Hepatocyte (in vitro differentiated cells): Measurements from ENCODE around the gene FBXO21. TPM values are rescaled to one million over a fixed set of nuclear protein-coding genes. Genes with fewer than 3 reads are reported as not detected.

Experiments
- DNase-seq: peaks from one replicate; pipeline ENCODE4 v3.0.0-alpha.2; 2016; ENCODE audit warnings: low spot score
- H2AFZ ChIP-seq: fragments of 200-600 bp; sonication (generic); 2 replicates; pipeline ENCODE4 v1.6.0; 2016; ENCODE audit warnings: antibody characterized with exemption, mild to moderate bottlenecking
- H3K27ac ChIP-seq: fragments of 200-600 bp; sonication (generic); 2 replicates; pipeline ENCODE4 v1.5.1; 2016; ENCODE audit warnings: mild to moderate bottlenecking
- H3K27me3 ChIP-seq: fragments of 200-600 bp; sonication (generic); 2 replicates; pipeline ENCODE4 v1.6.1; 2016
- H3K36me3 ChIP-seq: fragments of 200-600 bp; sonication (generic); replicated peaks from 2 replicates; pipeline ENCODE4 v1.5.1; 2016; ENCODE audit warnings: low read depth; ENCODE audit not compliant: insufficient read depth
- H3K4me1 ChIP-seq: fragments of 200-600 bp; sonication (generic); 2 replicates; pipeline ENCODE4 v1.5.1; 2016; ENCODE audit warnings: mild to moderate bottlenecking, moderate library complexity; ENCODE audit not compliant: insufficient read depth
- H3K4me2 ChIP-seq: fragments of 200-600 bp; sonication (generic); 2 replicates; pipeline ENCODE4 v1.6.0; 2016
- H3K4me3 ChIP-seq: fragments of 200-600 bp; sonication (generic); 2 replicates; pipeline ENCODE4 v1.5.1; 2016; ENCODE audit warnings: mild to moderate bottlenecking
- H3K79me2 ChIP-seq: fragments of 200-600 bp; sonication (generic); 2 replicates; pipeline ENCODE4 v1.6.0; 2017; ENCODE audit warnings: mild to moderate bottlenecking
- H3K9me2 ChIP-seq: fragments of 200-600 bp; sonication (generic); replicated peaks from 2 replicates; pipeline ENCODE4 v1.6.0; 2017; ENCODE audit warnings: mild to moderate bottlenecking; ENCODE audit not compliant: insufficient read depth
- H3K9me3 ChIP-seq: fragments of 200-600 bp; sonication (generic); 2 replicates; pipeline ENCODE4 v1.5.1; 2016; ENCODE audit warnings: low read depth, mild to moderate bottlenecking
- H4K20me1 ChIP-seq: fragments of 200-600 bp; sonication (generic); 2 replicates; pipeline ENCODE4 v1.6.0; 2016; ENCODE audit warnings: mild to moderate bottlenecking; ENCODE audit not compliant: insufficient read depth, poor library complexity, severe bottlenecking
- CTCF ChIP-seq: fragments of 200-600 bp; sonication (generic); IDR thresholded peaks from 2 replicates; pipeline ENCODE4 v1.5.1; 2016; ENCODE audit warnings: antibody characterized with exemption, mild to moderate bottlenecking; ENCODE audit not compliant: poor library complexity
- EZH2 ChIP-seq: fragments of 200-600 bp; sonication (generic); IDR thresholded peaks from 2 replicates; pipeline ENCODE4 v1.6.1; 2016; ENCODE audit warnings: antibody characterized with exemption, mild to moderate bottlenecking, borderline replicate concordance
- EZH2phosphoT487 ChIP-seq: fragments of 200-600 bp; sonication (generic); IDR thresholded peaks from one replicate; pipeline ENCODE4 v1.6.1; 2018; ENCODE audit warnings: antibody characterized with exemption, mild to moderate bottlenecking, low read depth, moderate library complexity; ENCODE audit not compliant: unreplicated experiment, severe bottlenecking
- WGBS: methylation state at CpG from one replicate; pipeline ENCODE4 v1.1.6; 2016; ENCODE audit warnings: low lambda C conversion rate; ENCODE audit errors: missing lambda C conversion rate; 5-methylcytosine and 5-hydroxymethylcytosine counted together
- polyA plus RNA-seq: library from polyadenylated mRNA; unstranded; fragments of >200 nt; fragmentation: Nextera tagmentation; extraction: Ambion mirVana; gene quantifications from 2 replicates; pipeline ENCODE4 v1.2.1, GENCODE V29; 2016
- total RNA-seq: library from RNA; depleted of rRNA; stranded (reverse); fragments of >200 nt; gene quantifications from 2 replicates; pipeline ENCODE4 v1.2.3, GENCODE V29; 2014

FBXO21 gene
- total and polyA plus RNA-seq, 2 experiments from 2014 or later, result 41.9 to 68.0 TPM

DNA sequence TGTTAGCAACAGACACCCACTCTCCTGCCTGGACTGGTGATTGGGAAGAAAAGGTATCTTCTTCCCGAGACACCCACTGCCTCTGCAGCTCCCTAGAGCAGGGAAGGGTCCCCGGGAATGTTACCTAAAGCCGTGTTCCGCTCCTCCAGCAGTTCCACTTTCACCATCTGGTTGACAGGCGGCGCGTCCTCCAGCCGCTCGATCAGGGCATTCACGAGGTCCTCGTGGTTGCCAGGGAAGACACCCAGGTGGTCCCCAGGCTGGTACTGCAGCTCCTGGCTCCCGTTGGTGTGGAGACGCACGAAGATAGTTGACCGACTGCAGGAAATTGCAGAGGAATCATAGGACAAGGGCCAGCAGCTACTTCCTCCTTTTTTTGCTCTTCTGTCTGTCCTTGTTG lies 44.2 kb upstream of the FBXO21 start:
- TF ChIP-seq CTCF (no peak), EZH2 (no peak), EZH2phosphoT487 (no peak)
- no peak overlapping the region for H3K4me2 ChIP-seq
- H4K20me1 ChIP-seq, result no peaks in the 10 kb centered on the region
- 94% methylated on average over 15 of the region's 15 CpGs for WGBS
- no peak for DNase-seq
- H3K4me1 ChIP-seq, result no peaks in the 10 kb centered on the region
- H3K79me2 ChIP-seq, result no peaks in the 10 kb centered on the region
- H3K27me3 ChIP-seq, result peaks cover 3% of the 10 kb centered on the region
- H3K4me3 ChIP-seq, result no peak overlapping the region
- no peaks in the 10 kb centered on the region for H3K36me3 ChIP-seq
- H3K9me3 ChIP-seq, result no peaks in the 10 kb centered on the region
- no peaks in the 10 kb centered on the region for H3K9me2 ChIP-seq
- no peak overlapping the region for H2AFZ ChIP-seq
- no peak overlapping the region for H3K27ac ChIP-seq

DNA sequence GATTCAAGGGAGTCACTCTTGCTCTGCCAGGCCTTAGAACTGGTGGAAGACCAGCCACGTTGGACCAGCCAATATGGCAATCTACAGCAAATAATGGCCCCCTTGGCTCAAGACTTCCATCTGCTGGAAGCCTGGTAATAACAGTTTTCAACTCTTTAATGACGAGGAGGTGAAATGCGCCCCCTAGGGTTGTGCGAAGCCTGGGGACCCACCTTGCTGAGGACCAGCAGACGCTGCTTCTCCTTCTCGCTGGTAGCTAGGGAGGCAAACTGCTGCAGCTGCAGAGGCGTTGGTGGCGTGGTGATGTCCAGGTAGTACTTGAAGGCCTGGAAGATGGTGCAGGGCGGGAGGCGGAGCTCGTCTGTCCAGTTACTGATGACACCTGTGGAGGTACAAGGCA lies 41.5 kb upstream of the FBXO21 start:
- Histone ChIP-seq H2AFZ (no peak overlapping the region), H3K9me2 (no peaks in the 10 kb centered on the region), H3K27ac (no peak overlapping the region), H3K9me3 (no peaks in the 10 kb centered on the region), H3K79me2 (no peaks in the 10 kb centered on the region), H3K36me3 (no peaks in the 10 kb centered on the region), H4K20me1 (no peaks in the 10 kb centered on the region), H3K4me3 (no peak overlapping the region), H3K27me3 (no peaks in the 10 kb centered on the region), H3K4me1 (no peaks in the 10 kb centered on the region), H3K4me2 (no peak overlapping the region)
- no peak for DNase-seq
- TF ChIP-seq EZH2, result no peak
- TF ChIP-seq EZH2phosphoT487, result no peak
- TF ChIP-seq CTCF, result no peak
- 92% methylated on average over 11 of the region's 11 CpGs for WGBS

GRCh38 chr12:117228239-117228638 lies 38.0 kb upstream of the FBXO21 start:
- no peaks in the 10 kb centered on the region for H4K20me1 ChIP-seq
- H3K9me2 ChIP-seq, result no peaks in the 10 kb centered on the region
- H3K4me2 ChIP-seq, result no peak overlapping the region
- no peak overlapping the region for H3K4me3 ChIP-seq
- WGBS, result 56% methylated on average over 2 of the region's 2 CpGs
- H3K27ac ChIP-seq, result no peak overlapping the region
- H3K36me3 ChIP-seq, result no peaks in the 10 kb centered on the region
- no peak for TF ChIP-seq EZH2
- DNase-seq, result peak; percentile 19
- no peaks in the 10 kb centered on the region for H3K27me3 ChIP-seq
- H3K79me2 ChIP-seq, result no peaks in the 10 kb centered on the region
- no peaks in the 10 kb centered on the region for H3K4me1 ChIP-seq
- no peaks in the 10 kb centered on the region for H3K9me3 ChIP-seq
- no peak overlapping the region for H2AFZ ChIP-seq

DNA sequence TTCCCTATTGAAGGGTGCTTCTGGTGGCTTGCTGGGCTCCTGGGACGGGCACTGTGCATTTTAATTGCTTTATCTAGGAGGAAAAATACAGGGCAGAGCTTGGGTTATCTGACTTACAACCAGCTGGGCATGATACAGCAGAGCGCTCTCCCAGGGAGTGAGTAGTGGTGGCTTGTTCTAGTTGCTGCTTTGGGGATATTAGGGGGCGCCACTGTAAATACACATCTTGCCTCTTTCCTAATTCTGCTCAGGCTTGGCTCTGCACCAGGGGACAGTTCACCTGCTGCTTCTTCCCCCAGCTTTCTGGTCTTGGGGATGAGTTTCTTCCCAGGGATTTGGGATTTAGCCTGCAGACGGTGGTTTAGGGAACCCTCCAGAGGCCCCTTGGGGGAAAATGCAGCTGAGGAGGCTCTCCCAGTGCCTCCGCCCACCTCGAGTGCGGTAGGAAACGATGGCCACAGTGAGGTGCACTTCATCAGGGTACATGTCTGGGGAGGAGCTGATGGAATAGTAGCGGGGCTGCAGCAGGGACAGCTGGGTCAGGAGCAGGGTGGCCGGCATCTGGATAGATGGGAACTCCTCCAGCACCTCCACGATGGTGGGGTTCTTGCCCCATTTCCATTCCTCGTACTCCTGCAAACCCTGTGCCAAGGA lies 36.9 kb upstream of the FBXO21 start:
- TF ChIP-seq CTCF (no peak), EZH2 (no peak), EZH2phosphoT487 (no peak)
- H3K27me3 ChIP-seq, result no peaks in the 10 kb centered on the region
- 66% methylated on average over 12 of the region's 12 CpGs for WGBS

More for the DNA sequence above, 36.9 kb upstream of the FBXO21 start:
- Histone ChIP-seq H4K20me1 (no peaks in the 10 kb centered on the region), H3K9me2 (no peaks in the 10 kb centered on the region), H3K79me2 (no peaks in the 10 kb centered on the region), H3K4me3 (no peak overlapping the region), H3K4me1 (no peaks in the 10 kb centered on the region), H3K9me3 (no peaks in the 10 kb centered on the region), H3K4me2 (no peak overlapping the region), H2AFZ (no peak overlapping the region), H3K36me3 (no peaks in the 10 kb centered on the region), H3K27ac (no peak overlapping the region)
- DNase-seq, result no peak
